ENCODE data around the gene YES1.

DNA sequence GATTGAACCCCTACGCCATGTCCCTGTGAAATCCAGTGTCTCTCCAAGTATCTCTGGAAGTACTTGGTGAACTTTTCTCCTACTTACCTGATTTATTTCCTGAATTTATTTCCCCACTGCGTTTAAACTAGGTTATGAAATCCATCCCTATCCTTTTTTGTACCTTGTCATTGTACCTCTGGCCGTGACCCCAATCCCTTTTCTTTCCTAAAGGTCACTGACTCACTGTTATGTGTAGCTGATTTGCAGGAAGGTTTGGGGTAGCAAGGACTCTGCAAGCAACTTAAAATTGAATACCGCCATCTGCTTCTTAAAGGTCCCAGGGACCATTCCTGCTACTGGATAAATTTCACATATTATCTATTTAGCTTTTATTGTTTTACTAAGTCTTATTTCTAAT is 95.0 kb downstream of the YES1 start:
- TF ChIP-seq EZH2 (IDR thresholded peaks at IDR 0.05) (no peak), EZH2phosphoT487 (IDR thresholded peaks at IDR 0.05) (no peak)
- TF ChIP-seq, protein P1, sequence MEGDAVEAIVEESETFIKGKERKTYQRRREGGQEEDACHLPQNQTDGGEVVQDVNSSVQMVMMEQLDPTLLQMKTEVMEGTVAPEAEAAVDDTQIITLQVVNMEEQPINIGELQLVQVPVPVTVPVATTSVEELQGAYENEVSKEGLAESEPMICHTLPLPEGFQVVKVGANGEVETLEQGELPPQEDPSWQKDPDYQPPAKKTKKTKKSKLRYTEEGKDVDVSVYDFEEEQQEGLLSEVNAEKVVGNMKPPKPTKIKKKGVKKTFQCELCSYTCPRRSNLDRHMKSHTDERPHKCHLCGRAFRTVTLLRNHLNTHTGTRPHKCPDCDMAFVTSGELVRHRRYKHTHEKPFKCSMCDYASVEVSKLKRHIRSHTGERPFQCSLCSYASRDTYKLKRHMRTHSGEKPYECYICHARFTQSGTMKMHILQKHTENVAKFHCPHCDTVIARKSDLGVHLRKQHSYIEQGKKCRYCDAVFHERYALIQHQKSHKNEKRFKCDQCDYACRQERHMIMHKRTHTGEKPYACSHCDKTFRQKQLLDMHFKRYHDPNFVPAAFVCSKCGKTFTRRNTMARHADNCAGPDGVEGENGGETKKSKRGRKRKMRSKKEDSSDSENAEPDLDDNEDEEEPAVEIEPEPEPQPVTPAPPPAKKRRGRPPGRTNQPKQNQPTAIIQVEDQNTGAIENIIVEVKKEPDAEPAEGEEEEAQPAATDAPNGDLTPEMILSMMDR (IDR thresholded peaks at IDR 0.05), result no peak
